LNCAP (cell line): ENCODE data around the gene SNED1.
A peak's percentile ranks its signal among the peaks of the same experiment; 100 is the strongest.

Source experiments
- TF ChIP-seq, protein P1 (sequence below): fragments of 450-650 bp; IDR thresholded peaks from 2 replicates; pipeline ENCODE4 v1.5.1; 2017; ENCODE audit warnings: mild to moderate bottlenecking

The SNED1 gene

DNA sequence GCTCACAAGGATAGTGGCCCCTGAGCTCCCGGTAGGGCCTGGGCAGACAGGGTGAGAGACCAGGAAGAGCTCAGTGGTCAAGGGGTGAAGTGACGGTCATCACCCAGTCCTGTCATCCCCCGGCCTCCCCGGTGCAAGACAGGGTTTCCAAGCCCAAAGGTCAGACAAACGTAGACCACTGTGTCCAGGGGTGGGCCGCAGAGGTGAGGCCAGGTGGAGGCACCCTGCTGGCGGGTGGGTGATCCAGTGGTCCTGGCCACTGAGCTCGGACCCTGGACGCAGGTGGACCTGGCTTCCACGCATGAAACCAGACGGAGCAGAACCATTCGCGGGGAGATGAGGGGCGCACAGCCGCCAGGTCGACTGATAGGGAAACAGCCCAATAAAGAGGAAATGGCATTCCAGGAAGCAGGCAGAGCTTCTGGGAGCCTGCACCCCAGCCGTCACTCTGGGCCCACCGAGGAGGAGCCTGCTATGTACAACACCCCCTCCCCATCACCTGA, 14.4 kb upstream of the SNED1 start:
- TF ChIP-seq, protein P1, sequence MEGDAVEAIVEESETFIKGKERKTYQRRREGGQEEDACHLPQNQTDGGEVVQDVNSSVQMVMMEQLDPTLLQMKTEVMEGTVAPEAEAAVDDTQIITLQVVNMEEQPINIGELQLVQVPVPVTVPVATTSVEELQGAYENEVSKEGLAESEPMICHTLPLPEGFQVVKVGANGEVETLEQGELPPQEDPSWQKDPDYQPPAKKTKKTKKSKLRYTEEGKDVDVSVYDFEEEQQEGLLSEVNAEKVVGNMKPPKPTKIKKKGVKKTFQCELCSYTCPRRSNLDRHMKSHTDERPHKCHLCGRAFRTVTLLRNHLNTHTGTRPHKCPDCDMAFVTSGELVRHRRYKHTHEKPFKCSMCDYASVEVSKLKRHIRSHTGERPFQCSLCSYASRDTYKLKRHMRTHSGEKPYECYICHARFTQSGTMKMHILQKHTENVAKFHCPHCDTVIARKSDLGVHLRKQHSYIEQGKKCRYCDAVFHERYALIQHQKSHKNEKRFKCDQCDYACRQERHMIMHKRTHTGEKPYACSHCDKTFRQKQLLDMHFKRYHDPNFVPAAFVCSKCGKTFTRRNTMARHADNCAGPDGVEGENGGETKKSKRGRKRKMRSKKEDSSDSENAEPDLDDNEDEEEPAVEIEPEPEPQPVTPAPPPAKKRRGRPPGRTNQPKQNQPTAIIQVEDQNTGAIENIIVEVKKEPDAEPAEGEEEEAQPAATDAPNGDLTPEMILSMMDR: no peak

DNA sequence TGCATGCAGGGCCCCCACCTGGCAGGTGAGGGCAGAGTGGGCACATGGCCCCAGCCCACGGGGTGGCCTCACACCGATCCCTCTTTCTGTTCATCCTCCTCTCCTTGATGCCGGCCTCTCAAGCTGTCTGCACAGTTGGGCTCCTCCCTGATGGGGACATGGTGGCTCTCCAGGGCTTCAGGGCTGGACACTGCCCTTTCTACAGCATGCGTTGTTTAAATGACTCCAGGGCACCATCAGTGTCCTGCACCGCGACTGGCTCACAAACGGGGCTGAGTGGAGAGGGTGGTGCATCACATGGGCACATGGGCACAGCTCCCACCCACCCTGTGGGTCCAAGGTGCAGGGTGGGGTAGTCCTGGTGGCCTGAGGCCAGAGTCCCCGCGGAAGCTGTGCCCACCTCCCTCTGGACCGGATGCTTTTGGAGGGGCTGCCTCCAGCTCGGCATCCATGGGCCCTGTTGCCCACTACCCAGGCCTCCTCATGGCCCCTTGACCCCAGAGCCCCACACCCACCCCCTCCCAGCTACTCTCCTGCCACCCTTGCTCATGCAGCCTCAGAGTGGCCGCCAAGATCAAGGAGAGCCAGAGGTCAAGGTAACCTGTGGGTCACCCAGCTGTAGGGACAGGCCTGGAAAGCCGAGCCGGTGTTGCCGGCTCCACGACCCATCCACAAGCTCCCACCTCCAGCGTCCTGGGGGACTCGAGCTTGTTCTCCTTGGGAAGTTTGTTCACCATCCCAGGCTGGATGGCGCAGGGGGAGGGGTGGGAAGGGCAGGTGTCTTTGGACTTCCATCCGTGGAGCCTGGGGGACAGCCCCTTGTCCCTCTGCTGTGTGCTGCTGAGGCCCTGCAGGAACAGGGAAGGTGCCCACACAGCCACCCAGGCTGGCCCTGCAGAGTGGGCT, 12.3 kb upstream of the SNED1 start:
- TF ChIP-seq, protein P1: no peak

DNA sequence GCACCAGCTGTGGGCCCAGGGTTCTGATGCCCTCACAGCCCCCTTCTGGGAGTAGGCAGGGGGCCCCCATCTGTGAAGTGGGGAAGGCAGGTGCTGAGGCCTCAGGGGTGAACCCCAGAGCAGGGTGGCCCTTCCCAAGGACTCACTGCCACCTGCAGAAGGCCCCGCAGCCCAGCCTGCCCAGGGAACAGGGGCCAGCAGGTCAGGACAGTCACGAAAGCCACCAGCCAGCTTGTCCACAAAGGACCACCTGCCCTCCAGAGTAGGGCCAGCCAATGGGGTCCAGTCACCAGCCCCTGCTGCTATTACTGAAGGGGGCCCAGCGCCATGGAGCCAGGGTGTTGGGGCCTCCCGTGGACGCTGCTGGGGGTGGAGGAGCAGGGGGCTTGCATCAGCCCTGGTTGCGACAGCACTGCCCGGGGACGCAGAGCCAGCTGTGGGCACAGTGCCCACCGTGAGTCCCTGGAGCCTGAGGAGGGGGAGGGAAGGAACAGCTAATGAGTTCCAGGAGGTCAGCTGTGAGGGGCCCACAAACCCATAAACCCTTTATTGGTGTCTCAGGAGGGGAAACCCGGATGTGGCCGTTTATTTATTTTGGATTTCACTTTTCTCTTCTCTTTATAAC, 11.5 kb upstream of the SNED1 start:
- TF ChIP-seq, protein P1: no peak

DNA sequence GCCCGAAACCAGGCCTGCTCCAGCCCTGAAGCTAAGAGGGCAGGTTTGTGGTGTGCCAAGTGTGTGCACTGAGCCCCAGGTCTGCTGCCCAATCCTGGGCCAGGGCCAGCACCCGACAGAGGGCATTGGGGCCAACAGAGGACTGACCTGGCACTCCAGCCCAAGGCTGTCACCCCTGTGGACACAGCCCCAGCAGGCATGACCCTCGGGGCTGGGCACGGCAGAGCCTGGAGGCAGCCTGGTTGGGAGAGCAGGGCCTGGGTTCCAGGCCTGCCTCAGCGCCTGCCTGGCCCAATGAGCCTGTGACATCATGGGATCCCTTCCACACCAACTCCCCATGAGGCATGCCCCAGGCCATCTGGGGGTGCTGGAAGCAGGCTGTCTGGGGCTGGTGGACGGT, 10.8 kb upstream of the SNED1 start:
- TF ChIP-seq, protein P1: no peak

DNA sequence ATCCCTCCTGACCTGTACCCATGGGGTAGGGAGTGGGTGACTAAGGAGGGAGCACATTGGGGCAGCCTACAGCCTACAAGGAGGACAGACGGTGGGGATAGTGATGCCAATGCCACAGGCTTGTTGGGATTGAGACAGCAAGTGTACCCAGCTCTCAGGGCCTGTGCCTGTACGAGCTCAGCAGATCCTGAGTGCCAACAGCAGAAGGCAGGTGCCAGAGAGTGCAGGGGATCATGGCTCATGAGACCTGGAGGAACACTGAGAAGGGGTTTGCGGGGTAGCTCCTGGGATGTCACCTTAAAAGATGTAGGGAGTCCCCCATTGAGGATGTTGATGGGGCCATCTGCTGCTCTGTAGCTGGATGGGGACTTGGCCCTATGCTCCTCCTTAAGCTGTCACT, 10.3 kb upstream of the SNED1 start:
- TF ChIP-seq, protein P1: no peak

DNA sequence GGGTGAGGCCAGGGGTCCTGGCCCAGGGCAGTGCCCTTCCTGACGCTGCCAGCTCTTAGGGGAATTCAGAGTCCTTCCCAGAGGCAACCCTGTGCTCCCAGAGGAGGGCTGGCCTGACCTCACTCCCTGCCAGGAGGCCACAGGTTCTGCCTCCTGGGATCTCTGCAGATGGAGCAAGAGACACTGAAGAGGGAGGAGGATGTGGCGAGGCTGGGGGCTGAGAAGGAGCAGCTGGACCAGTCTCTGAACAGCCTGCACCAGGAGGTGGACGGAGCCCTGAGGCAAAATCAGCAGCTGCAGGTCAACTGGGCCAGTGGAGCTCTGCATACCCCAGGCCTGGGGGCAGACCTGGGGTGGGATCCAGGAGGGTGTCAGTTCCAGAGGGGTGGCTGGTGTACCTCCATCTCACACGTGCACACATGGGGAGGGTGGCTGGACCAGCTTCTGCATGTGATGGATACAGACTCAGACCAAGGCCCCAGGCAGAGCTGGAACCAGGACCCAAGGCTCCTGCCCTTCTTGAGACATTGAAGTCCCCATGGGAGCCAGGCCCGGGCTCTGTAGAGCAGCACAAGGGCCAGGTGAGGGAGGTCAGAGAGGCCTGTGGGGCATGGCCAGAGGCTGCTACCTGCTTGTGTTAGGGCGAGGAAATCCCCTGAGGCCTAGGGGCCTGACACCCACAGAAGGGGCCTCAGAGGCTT, 9.7 kb upstream of the SNED1 start:
- TF ChIP-seq, protein P1: no peak

DNA sequence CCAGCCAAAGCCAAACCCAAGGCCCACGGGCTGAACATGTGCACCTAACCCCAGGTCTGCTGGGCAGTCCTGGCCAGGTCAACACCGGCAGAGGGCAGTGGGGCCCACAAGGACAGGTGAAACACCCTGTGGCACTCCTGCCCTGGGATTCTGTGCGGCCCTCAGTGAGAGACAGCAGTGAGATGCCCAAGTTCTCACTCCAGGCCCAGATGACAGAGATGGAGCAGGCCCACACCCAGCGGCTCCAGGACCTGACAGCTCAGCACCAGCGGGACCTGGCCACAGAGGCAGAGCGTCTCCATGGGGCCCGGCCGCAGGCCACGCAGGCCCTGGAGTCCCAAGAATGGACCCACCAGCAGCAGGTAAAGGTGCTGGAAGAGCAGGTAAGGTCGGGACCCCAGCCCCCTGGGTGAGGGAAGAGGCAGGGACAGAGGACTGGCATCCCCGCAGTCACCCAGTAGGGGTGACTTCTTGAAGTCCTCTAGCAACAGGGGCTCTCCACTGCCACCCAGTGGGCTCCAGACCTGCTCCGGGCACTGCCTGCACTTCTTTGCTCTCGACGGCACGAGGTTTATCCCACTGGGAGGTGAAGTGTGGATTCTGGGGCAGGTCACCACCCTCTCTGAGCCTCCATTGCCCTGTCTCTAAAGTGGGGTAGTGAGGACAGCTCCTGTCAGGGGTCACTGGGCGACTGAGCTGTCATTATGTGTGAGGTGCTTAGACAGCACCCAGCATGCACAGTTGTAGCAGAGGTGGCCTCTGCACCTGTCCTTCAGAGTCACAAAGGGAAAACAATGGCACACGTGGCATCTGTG, 8.8 kb upstream of the SNED1 start:
- TF ChIP-seq, protein P1: 0 out of 2 replicates have a peak, but pooled peaks have one; percentile 13
